GM18909 (cell line): ENCODE data around the gene GBF1.

Experiments used
- ATAC-seq: cut with Tn5 transposase; IDR thresholded peaks from one replicate; pipeline ENCODE4 v1.9.1; 2021; ENCODE audit warnings: mild to moderate bottlenecking; ENCODE audit not compliant: unreplicated experiment, poor library complexity

The GBF1 gene

DNA sequence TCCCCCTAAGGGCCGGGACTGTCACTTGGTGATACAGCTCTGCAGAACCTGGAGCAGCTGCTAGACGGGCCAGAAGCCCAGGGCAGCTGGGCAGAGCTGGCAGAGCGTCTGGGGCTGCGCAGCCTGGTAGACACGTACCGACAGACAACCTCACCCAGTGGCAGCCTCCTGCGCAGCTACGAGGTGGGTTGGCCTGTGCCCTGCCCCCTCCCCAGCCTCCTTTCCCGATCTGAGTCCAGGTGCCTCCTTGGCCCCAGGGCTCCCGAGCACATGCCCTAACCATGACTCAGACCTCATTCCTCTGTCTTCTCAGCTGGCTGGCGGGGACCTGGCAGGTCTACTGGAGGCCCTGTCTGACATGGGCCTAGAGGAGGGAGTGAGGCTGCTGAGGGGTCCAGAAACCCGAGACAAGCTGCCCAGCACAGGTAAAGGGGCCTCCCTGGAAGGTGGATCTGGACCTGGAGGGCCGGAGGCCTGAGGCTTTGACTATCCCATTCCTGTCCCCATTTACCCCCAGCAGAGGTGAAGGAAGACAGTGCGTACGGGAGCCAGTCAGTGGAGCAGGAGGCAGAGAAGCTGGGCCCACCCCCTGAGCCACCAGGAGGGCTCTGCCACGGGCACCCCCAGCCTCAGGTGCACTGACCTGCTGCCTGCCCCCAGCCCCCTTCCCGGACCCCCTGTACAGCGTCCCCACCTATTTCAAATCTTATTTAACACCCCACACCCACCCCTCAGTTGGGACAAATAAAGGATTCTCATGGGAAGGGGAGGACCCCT is 156.6 kb downstream of the GBF1 start:
- no peak for ATAC-seq

GRCh38 chr10:102402512-102402896 is 157.2 kb downstream of the GBF1 start:
- ATAC-seq, result no peak

DNA sequence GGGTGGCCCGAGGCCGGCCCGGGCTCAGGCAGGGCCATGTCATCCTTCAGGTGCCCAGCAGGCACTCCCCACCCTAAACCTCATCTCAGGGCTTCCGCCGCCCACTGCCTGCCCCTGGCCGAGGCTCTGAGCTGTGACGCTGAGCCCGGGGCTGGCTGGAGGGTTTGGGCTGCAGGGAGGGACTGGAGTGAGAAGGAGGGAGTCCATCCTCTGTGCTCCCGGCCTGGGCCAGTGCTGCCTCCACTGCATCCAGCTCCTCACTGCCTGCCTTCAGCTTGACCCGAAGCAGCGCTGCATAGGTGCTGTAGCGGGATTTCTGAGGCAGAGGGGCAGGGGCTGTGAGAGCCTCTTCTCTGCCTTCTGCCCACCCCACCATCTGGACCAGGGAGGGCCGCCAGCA is 157.8 kb downstream of the GBF1 start:
- ATAC-seq, result no peak

- ATAC-seq, result no peak
Observed at GRCh38 chr10:102404361-102405107, 159.2 kb downstream of the GBF1 start.

- ATAC-seq, result no peak
Observed at GRCh38 chr10:102405108-102405571, 159.8 kb downstream of the GBF1 start.

DNA sequence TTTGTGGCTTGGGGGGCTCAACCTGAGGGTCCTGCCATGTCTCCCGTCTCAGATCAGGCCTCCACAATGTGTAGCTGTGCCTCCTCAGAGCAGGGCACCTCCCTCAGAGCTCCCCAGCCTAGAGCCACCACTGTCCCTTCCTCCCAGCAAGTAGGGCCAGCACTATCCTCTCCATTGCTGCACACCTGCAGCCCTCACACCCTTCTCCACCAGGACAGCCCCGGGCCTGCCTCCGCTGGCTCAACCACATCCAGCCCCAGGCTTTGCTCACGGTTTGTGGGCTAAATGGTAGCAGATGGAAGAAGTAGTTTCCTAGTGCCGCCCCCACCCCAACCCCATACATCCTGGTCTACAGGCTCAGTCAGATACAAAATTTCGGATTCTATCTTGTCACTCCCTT is 160.3 kb downstream of the GBF1 start:
- no peak for ATAC-seq

GRCh38 chr10:102406815-102407214 is 161.5 kb downstream of the GBF1 start:
- no peak for ATAC-seq

DNA sequence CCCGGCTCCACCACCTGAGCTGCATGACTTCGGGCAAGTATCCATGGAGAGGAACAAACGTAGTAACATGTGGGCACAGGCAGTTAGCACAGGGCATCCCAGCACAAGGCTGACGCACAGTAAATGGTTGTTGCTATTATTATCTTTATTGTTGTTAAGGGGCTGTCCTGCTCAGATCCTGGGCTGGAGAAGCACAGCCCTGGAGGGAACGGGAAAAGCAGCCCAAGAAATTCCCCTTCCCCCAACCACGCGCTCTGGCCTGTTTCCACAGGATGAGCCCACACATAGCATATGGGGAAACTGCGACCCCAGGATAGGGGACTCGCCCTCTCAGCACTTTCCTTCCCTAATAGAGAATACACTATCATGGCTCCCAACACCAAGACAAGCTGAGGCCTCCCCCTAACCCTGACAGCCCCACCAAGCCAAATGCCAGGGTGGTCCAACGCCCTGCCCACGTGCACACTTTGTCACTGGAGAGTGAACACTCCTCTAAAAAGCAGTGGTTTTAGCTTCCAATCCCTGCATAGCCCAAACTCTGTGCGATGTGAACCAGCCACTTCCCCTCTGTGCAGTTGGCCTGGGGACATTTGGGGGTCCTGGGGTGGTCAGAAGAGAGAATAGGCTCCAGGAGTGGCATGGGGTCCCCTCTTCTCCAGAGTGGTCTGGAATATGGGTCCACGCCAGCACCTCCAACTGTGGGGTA is 162.2 kb downstream of the GBF1 start:
- ATAC-seq, result no peak

DNA sequence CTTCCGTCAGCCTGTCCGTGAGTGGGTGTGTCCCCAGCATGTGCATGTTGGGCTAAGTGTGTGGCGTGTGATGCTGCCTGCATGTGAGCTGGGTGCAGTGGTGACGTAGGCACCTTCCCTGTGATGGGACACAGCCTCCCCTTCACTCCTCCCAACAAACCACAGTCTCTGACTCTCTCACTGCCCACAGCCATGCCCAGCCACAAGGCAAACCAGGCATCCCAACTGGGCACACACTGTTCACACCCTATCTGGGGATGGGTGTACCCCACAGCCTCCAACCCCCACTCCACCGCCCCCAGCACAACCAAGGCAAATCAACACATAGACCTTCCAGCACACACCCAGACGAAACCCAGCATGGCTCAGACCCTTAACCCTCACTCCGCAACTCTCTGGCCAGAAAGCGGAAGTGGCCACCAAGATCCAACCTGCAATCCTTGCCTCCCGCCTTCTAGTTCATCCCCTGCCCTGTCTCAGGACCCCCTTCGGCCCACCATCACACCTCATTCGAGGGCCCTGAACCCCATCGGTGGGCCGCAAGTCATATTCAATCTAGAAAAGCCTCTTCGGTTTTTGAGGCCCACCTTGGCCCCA is 162.9 kb downstream of the GBF1 start:
- ATAC-seq, result no peak

DNA sequence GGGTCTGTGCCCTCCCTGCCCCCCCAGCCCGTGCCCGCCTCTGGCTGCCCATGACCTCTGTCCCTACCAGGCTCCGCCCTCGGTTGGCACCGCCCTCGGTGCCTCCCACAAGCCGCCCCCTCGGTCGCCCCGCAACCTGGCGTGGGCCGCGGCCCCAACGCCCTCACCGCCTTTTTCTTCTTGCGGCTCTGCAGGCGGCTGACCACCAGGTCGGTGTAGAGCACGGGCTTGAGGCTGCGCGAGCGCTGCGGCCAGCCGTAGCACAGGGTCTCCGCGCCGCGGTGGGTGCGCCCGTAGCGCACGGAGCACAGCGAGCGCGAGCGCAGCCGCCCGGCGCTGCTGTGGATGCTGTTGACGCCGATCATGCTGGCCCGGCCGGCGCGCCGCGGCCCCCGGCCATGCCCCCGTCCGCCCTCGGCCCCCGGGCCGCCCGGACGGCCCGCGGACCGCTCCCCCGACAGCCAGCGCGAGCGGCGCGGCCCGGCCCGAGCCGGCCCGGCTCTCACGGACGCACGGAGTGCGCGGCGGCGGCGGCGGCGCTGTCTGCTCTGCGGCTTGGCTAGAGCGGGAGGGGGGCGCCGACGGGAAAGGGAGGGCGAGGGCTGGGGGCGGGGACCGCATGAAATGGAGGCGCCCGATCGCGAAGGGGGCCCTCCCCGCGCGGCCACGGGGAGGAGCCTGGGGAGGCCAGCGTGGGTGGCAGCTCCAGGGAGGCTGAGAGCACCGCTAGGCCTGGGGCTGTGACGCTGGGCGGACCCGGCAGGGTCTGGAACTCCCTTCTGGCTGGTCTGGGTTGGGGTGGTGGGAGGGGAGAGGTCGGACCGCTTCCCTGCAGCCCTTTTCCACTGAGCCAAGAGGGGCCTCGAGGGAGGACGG is 163.6 kb downstream of the GBF1 start:
- ATAC-seq, result no peak

DNA sequence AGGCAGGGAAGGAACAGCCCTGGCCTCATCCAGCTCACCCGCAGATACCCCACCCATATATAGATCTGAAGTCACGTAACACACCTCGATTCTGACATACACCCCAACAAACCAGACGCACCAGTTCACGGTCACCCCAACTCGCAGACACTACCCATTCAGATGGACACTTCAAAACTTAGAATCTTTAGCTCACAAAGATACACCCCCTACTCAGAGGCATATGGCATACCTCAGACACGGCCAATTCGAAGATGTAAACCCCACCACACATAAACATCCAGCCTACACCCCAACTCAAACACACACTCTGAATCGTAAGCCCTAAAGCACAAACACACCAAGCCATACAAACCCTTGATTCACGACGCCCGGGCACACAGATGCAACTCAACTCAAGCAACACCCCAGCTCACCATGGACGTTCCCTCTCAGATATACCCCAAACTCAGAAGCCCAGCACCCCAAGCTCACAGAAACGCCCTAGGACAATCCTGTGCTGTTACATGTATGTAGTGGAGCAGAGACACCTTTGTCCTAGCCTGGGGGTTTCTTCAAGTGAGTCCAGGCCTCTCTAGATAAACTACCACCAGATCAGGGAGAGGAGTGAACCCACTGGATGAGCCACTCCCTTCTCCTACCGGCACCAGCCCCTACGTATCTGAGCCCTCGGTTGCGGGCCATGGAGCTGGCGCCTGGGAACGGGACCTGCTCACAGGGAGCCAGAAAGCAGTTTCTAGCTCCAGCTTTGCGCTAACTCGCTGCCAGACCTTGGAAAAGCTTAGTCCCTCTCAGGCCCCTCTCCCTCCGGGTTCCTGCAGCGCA is 164.5 kb downstream of the GBF1 start:
- no peak for ATAC-seq

DNA sequence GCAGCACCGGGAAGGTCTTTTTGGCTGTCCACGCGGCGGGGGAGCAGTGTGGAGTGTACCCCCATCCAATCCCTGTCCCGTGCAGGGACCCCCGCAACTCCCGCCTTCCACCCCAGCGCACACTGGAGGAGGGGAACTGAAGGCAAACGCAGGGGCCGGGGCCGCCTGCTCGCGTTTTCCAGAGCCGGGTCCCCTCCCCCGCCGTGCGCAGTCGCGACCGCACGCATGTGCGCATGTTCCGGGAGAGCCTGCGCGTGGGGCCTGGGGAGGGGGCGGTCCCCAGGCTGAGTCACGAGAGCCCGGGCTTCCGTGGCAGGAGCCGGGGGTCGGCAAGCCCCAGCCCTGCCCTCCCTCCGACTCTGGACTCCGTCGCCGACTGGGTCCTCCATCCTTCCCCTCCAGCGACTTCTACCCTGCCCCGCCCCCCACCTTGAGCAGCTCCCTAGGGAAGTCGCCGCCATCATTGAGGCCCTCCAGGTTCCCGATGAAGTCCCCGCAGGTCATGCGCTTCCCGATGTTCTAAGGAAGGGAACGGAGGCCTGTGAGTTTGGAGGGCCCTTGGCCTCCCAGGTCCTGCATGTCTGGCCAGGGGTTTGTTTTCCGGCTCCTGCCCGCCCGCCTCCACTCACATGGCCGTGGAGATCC is 165.2 kb downstream of the GBF1 start:
- ATAC-seq, result no peak

DNA sequence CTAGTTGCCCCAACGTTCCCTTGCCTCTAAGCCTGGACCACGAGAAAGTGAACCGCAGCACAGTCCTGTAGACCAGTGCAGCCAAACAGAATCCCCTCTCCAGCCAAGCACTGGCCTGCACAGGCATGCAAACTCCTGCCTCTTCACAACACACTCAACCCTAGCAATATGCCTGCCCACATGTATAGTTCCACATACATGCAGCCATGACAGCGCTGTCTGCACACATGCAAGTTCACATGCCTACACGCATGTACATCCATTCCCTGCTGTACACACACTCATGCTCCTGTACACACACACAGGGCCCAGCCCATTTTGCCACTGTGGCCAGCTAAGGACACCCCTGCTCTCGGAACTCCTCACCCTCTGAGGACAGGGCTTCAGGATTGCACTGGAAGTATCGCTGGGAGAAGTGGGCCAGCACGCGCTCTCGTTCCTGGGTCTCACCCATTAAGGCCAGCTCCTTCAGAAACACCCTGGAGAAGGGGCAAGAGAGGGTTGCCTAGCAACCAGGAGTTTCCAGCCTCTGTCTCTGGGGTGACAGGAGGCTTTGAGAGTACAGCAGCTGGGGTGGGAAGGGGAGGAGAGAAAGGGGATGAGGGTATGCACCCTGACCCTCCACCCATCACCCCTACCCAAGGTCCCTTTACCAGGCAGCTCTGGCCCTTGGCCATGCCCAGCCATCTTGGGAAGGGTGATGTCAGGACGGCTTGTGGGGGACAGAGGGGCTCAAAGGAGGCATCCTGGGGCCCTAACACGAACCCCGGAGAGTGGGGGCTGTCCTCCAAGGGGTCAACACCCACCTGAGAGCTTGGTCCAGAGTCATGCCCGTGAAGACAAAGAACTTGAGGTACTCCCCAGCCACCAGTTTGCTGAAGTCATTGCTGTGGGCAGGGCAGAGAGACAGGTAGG is 166.3 kb downstream of the GBF1 start:
- no peak for ATAC-seq

GRCh38 chr10:102412293-102412692 is 167.0 kb downstream of the GBF1 start:
- no peak for ATAC-seq

DNA sequence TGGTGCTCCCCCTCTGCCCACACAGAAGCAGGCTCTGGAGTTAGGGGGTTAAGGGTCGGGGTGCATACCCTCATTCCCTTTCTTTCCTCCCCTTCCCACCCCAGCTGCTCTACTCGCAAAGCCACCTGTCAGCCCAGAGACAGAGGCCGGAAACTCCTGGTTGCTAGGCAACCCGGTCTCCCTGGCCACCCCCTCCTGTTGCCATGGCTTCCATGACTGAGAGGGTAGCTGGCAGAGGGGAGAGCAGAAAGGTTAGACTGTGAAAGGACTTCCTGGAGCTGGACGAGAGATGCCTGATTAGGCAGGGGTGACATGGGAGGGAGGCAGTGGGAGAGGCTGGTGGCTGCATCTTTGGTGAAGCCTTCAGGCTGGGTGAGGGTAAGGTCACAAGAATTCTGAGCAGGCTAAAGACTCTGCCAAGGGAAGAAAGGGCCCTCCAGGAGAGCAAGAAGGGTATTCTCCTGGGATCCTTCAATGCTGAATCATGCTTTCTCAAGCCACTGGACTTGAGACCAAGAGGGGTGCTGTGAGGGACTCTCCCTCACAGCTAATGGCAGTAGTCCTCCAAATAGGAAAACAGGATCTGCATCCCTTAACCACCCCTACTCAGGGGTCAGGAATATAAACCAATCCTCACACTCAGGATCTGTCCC is 167.8 kb downstream of the GBF1 start:
- ATAC-seq, result no peak

GRCh38 chr10:102413806-102414561 is 168.7 kb downstream of the GBF1 start:
- no peak for ATAC-seq
